Endodermal cell (in vitro differentiated cells): Measurements from ENCODE around the gene SH2B3. TPM values are rescaled to one million over a fixed set of nuclear protein-coding genes. Genes with fewer than 3 reads are reported as not detected.

ENCODE experiments used
- DNase-seq: peaks from one replicate; pipeline ENCODE4 v3.0.0-alpha.2; 2017
- H3K27ac ChIP-seq: 2 replicates; pipeline ENCODE4 v1.5.1; 2013; ENCODE audit warnings: mild to moderate bottlenecking, low read depth, low read length, moderate library complexity
- H3K27me3 ChIP-seq: 2 replicates; pipeline ENCODE4 v1.6.1; 2013; ENCODE audit warnings: mild to moderate bottlenecking, low read length, moderate library complexity; ENCODE audit not compliant: insufficient read depth, control insufficient read depth, poor library complexity, severe bottlenecking
- H3K36me3 ChIP-seq: 2 replicates; pipeline ENCODE4 v1.7.0; 2013; ENCODE audit warnings: mild to moderate bottlenecking, low read length, moderate library complexity; ENCODE audit not compliant: control insufficient read depth, insufficient read depth
- H3K4me1 ChIP-seq: one replicate; pipeline ENCODE4 v1.7.0; 2013; ENCODE audit warnings: low read length; ENCODE audit not compliant: control insufficient read depth, insufficient read depth
- H3K4me3 ChIP-seq: 2 replicates; pipeline ENCODE4 v1.5.1; 2013; ENCODE audit warnings: mild to moderate bottlenecking, low read length, moderate library complexity
- H3K9ac ChIP-seq: 2 replicates; pipeline ENCODE4 v1.6.1; 2013; ENCODE audit warnings: mild to moderate bottlenecking, low read length, moderate library complexity; ENCODE audit not compliant: poor library complexity, severe bottlenecking; ENCODE audit errors: extremely low read depth
- H3K9me3 ChIP-seq: 2 replicates; pipeline ENCODE4 v1.6.1; 2013; ENCODE audit warnings: mild to moderate bottlenecking, low read length, moderate library complexity; ENCODE audit not compliant: control insufficient read depth
- H3K27ac Mint-ChIP-seq: 2 replicates; pipeline ENCODE4 v1.8.0; 2020; ENCODE audit warnings: mixed read lengths
- H3K27me3 Mint-ChIP-seq: 2 replicates; pipeline ENCODE4 v1.8.0; 2021; ENCODE audit warnings: mild to moderate bottlenecking, mixed read lengths; ENCODE audit not compliant: insufficient read depth
- H3K36me3 Mint-ChIP-seq: 2 replicates; pipeline ENCODE4 v1.8.0; 2020; ENCODE audit warnings: low read depth, mixed read lengths
- H3K4me1 Mint-ChIP-seq: 2 replicates; pipeline ENCODE4 v1.8.0; 2020; ENCODE audit warnings: mixed read lengths
- H3K4me3 Mint-ChIP-seq: 2 replicates; pipeline ENCODE4 v1.8.0; 2020; ENCODE audit warnings: mild to moderate bottlenecking, moderate library complexity, mixed read lengths
- H3K9me3 Mint-ChIP-seq: 2 replicates; pipeline ENCODE4 v1.8.0; 2020; ENCODE audit warnings: mild to moderate bottlenecking, mixed read lengths
- WGBS, 2 experiments: methylation state at CpG; one replicate each; pipeline versions ENCODE4 v1.1.5 to v1.1.7; 2013; ENCODE audit warnings: missing lambda C conversion rate in 2 of 2, mixed read lengths in 1 of 2; ENCODE audit not compliant: insufficient coverage in 1 of 2, insufficient read length in 1 of 2; 5-methylcytosine and 5-hydroxymethylcytosine counted together
- total RNA-seq, 2 donors: library from RNA; stranded (reverse); fragmentation: NEBNext Ultra II Directional in 1 of 2; extraction: Animal tissue kit (Norgen Biotek cat#: 25700) in 1 of 2; gene quantifications; 2 replicates in 1 of 2; 3 replicates in 1 of 2; pipeline ENCODE4 v1.2.1, GENCODE V29; 2021
- TF ChIP-seq, protein P1 (sequence below): fragments of 200-600 bp; sonication (generic); conservative IDR thresholded peaks from 2 replicates; pipeline ENCODE4 v1.5.0; 2021; ENCODE audit warnings: antibody characterized with exemption, mild to moderate bottlenecking

SH2B3 gene
- total RNA-seq, 2 donors from 2014 or later, result 6.8 to 6.9 TPM

DNA sequence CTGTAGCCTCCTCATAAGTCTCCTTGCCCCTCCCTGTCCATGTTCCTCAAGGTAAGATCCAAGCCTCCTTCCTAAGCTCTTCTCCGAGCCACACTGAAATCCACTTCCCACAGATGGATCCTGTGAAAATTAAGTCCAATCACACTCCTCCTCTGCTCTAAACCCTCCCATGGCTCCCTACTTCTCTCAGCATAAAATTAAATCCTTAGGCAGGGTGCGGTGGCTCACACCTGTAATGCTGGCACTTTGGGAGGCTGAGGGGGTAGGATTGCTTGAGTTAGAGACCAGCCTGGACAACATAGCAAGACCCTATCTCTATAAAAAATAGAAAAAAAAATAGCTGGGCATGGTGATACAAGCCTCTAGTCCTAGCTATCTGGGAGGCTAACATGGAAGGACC is 39.1 kb upstream of the SH2B3 start:
- no peak for DNase-seq
- H3K4me3 Mint-ChIP-seq, result no peak overlapping the region

DNA sequence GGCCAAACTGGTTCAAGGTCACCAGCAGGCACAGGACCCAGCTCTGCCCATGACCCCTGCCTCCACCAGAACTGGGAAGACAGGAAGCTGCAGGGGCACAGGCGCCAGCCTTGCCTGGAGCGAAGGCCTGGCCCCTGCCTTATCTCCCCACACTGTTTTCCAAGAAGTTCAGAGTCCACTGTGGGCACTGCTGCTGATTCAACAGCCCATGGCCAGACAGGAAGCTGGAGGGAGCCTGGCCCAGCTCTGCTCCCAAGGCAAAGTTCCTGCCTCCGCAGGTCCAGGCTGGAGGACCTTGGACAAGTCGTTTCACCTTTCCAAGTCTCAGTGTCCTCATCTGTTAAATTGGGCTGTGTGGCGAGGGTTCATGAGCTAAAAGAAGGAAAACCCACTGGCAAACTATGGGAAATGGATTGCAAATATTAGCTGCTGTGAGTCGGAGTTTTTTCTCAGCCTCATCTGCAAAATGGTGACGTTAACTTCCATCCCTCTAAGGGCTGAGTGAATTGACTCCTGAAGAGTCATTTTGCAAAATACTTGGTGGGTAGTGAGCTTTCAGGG is 38.0 kb upstream of the SH2B3 start:
- Mint-ChIP-seq H3K4me3 (peak overlapping the region; percentile 73), H3K36me3 (peaks cover 19% of the 10 kb centered on the region), H3K4me1 (peaks cover 7% of the 10 kb centered on the region), H3K27me3 (peaks cover 5% of the 10 kb centered on the region), H3K27ac (no peak overlapping the region), H3K9me3 (no peaks in the 10 kb centered on the region)
- Histone ChIP-seq H3K27ac (no peak overlapping the region), H3K9me3 (no peaks in the 10 kb centered on the region), H3K9ac (peak overlapping the region; percentile 74), H3K4me1 (no peaks in the 10 kb centered on the region), H3K27me3 (no peaks in the 10 kb centered on the region), H3K4me3 (peak overlapping the region; percentile 91), H3K36me3 (peaks cover 12% of the 10 kb centered on the region)
- no peak for DNase-seq
- WGBS, 2 experiments, result 75 to 81% methylated on average over 7 of the region's 7 CpGs
- TF ChIP-seq, protein P1, sequence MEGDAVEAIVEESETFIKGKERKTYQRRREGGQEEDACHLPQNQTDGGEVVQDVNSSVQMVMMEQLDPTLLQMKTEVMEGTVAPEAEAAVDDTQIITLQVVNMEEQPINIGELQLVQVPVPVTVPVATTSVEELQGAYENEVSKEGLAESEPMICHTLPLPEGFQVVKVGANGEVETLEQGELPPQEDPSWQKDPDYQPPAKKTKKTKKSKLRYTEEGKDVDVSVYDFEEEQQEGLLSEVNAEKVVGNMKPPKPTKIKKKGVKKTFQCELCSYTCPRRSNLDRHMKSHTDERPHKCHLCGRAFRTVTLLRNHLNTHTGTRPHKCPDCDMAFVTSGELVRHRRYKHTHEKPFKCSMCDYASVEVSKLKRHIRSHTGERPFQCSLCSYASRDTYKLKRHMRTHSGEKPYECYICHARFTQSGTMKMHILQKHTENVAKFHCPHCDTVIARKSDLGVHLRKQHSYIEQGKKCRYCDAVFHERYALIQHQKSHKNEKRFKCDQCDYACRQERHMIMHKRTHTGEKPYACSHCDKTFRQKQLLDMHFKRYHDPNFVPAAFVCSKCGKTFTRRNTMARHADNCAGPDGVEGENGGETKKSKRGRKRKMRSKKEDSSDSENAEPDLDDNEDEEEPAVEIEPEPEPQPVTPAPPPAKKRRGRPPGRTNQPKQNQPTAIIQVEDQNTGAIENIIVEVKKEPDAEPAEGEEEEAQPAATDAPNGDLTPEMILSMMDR, result no peak

More for the DNA sequence above, 39.1 kb upstream of the SH2B3 start:
- WGBS, 2 experiments, result 81% methylated on average over 2 of the region's 2 CpGs; no CpG with 5 or more reads in 1 of the 2 experiments
- Mint-ChIP-seq H3K9me3 (no peaks in the 10 kb centered on the region), H3K4me1 (peaks cover 7% of the 10 kb centered on the region), H3K27ac (no peak overlapping the region), H3K27me3 (peaks cover 5% of the 10 kb centered on the region), H3K36me3 (peaks cover 19% of the 10 kb centered on the region)
- Histone ChIP-seq H3K27me3 (no peaks in the 10 kb centered on the region), H3K27ac (no peak overlapping the region), H3K9ac (no peak overlapping the region), H3K4me1 (no peaks in the 10 kb centered on the region), H3K9me3 (no peaks in the 10 kb centered on the region), H3K36me3 (peaks cover 12% of the 10 kb centered on the region), H3K4me3 (no peak overlapping the region)
- TF ChIP-seq, protein P1, result no peak

DNA sequence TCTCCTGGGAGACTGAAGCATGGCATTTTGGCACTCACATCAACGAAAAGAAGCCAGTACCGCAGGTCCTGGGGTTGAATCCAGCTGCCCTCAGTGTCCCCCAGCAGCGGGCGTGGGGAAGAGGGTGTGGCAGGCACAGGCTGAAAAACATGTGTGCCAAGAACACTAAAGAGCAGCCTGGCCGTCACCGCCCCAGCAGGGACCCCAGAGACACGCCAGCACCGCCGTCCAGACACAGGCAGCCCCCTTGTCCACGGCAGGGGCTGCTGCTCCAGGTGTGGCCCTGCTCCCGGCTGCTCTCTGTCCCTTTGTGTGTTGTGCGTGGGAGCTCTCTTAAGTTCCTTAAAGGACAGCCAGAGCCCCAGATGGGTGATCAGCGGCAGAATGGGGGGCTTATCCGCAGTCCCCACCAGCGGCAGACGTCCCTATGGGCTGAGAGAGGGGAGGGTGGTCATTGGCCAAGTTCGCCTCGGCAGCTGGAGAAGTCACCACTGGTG is 37.4 kb upstream of the SH2B3 start:
- H3K27ac ChIP-seq, result peak overlapping the region; percentile 72
- peaks cover 5% of the 10 kb centered on the region for H3K27me3 Mint-ChIP-seq
- H3K36me3 ChIP-seq, result peaks cover 12% of the 10 kb centered on the region
- peak; percentile 72 for DNase-seq
- peak overlapping the region; percentile 91 for H3K4me3 ChIP-seq
- peak overlapping the region; percentile 74 for H3K9ac ChIP-seq
- no peaks in the 10 kb centered on the region for H3K4me1 ChIP-seq
- peak overlapping the region; percentile 73 for H3K4me3 Mint-ChIP-seq
- peaks cover 4% of the 10 kb centered on the region for H3K9me3 Mint-ChIP-seq
- 10 to 18% methylated on average over 9 to 18 of the region's 18 CpGs for WGBS, 2 experiments
- H3K4me1 Mint-ChIP-seq, result peaks cover 7% of the 10 kb centered on the region
- no peak overlapping the region for H3K27ac Mint-ChIP-seq
- no peaks in the 10 kb centered on the region for H3K9me3 ChIP-seq
- H3K36me3 Mint-ChIP-seq, result peaks cover 23% of the 10 kb centered on the region
- H3K27me3 ChIP-seq, result no peaks in the 10 kb centered on the region
- TF ChIP-seq, protein P1, result no peak
